Bone marrow (tissue), 2 donors: Measurements from ENCODE around the gene BTG4.

Source experiments
- DNase-seq, 2 donors: peaks; one replicate each; lab custom pipeline; 2025; lab: John Stamatoyannopoulos, UW

BTG4 gene

GRCh38 chr11:111537336-111537860 lies 25.2 kb upstream of the BTG4 start:
- no peak for DNase-seq

GRCh38 chr11:111535281-111535680 lies 23.1 kb upstream of the BTG4 start:
- no peak for DNase-seq

- DNase-seq = no peak
Observed at GRCh38 chr11:111532365-111532709, 20.2 kb upstream of the BTG4 start.

- peak in 1 of 2 donors; percentile 66 for DNase-seq
Observed at GRCh38 chr11:111531687-111532364, 19.6 kb upstream of the BTG4 start.

- no peak for DNase-seq
Observed at GRCh38 chr11:111531136-111531535, 18.9 kb upstream of the BTG4 start.

DNA sequence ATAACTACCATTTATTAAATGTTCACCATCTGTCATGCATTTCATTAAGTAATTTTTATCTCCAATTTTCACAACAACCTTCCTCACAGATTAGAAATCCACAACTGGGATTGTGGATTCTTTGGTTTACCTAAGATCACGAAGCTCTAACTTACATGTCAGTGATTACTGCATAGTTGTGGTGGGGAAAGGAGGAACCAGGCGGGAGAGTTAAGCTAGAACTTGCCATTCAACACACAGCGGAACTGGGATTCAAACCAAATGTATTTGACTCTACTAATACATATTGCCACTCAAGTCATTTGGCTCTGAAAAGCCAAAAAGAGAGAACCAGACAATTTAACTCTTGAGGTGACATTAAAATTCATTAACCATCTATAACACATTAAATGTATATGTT lies 17.9 kb upstream of the BTG4 start:
- no peak for DNase-seq

DNA sequence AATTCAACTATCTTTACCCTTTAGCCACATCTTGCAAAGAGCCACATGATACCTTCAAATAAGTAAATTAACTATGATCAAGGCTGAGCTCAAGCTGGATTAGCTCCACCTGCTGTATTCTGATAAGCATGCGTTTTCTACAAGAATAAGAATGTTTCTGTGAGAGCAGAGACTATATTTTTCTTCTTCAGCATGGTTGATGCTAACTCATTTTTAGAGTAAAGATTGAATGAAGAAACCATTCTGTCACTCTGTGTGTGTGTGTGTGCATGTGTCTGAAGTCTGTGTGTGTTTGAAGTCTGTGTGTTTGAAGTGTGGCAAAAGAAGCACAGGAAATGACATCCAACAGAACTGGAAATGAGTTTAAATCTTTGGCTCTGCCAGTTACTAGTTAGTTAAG lies 16.4 kb upstream of the BTG4 start:
- no peak for DNase-seq

- no peak for DNase-seq
Observed at GRCh38 chr11:111527279-111527678, 15.1 kb upstream of the BTG4 start.

GRCh38 chr11:111526501-111526900 lies 14.3 kb upstream of the BTG4 start:
- no peak for DNase-seq

- DNase-seq = no peak
Observed at GRCh38 chr11:111525456-111525855, 13.3 kb upstream of the BTG4 start.

- DNase-seq = no peak
Observed at GRCh38 chr11:111524056-111524455, 11.9 kb upstream of the BTG4 start.

DNA sequence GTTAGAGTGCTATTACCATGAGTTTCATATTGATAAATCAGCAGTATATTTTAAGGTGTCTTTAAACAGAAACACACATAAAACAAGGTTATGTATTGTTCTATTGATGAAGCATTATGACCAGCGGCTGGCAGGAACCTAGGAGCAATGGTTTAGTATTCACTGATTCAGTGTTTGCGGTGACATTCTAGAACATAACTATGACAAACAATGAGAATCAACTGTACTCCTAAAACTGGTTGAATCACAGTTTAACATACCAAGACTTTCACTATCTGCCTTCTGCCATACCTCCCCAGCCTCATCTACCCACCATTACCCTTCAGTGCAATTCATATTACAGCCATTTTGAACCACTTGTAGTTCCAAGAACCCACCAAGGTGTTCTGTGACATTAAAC lies 11.2 kb upstream of the BTG4 start:
- DNase-seq = no peak

DNA sequence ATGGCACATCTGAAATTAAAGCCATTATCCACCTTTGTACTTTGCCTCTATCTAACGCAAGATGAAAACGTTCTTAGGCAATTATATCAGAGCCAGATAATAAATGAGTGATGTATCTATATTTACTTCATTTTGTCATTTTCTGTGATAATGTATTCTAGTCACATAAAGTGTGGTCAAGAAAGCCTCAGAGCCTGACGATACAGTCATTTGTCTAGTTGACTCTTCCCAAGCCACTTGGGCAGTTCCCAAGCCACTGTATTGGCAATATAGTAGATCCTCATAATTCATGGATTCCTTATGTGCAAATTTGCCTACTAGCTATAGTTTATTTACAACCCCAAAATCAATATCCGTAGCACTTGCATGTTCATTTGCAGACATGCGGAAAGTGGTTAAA lies 10.2 kb upstream of the BTG4 start:
- no peak for DNase-seq

DNA sequence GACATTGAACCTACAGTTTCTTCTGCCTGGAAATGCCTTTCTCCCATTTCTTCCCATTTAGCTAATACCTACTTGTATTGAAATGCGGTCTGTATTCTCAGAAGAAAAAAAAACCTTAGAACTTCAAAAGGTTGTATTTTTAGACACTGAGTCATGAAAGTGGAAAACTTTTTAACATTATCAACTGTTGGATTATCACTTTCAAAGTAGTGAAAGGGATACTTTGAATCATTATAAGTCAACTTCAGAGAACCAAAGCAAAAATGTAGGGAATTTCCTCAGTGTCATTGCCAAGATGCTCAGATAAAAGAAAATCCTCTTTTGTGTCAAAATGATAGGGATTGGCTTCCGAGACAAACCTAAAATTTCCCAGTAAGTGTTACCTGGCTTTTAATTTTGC lies 8.9 kb upstream of the BTG4 start:
- no peak for DNase-seq

- DNase-seq = no peak
Observed at GRCh38 chr11:111520560-111520959, 8.4 kb upstream of the BTG4 start.

DNA sequence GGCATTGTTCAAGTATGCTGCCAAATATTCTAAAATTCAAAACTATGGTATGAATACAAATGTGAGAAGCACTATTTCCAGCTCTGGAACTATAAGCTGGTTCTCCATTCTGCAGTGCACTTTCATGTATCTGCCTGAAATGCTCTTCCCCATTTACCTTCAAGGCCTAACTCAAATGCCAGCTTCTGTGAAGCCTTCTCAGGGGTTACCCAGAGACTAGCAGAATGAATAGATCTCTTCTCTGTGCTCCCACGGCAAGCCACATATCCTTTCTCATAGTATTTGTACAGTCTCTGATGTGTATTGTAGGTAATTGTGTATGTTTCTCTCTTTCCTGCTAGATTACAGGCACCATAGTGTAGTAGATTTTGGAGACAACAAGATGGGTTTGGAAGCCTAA lies 6.5 kb upstream of the BTG4 start:
- no peak for DNase-seq

- no peak for DNase-seq
Observed at GRCh38 chr11:111515591-111515990, 3.4 kb upstream of the BTG4 start.

GRCh38 chr11:111514216-111515031 lies 2.2 kb upstream of the BTG4 start, which contains the start of gene HOATZ:
Gene HOATZ (plus strand): TSS chr11:111514778. CDS start chr11:111514785, 7 bp downstream.
- no peak for DNase-seq

DNA sequence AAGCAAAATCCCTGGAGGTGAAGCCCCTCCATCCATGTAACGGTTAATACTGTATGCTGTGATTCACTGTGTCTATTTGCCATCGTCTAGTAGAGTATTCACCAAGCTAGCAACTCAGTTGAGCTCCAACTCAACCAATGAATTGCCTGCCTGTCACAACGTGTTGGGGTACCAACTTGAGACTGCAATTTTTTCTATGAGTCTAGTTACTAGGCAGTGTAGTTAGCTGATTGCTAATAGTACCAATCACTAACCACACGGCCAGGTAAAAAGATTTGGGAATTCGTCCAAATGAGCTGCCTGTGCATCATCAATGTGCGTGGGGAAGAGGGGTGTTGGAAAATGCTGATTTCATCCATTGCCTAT lies 1.0 kb upstream of the BTG4 start:
- DNase-seq = no peak

DNA sequence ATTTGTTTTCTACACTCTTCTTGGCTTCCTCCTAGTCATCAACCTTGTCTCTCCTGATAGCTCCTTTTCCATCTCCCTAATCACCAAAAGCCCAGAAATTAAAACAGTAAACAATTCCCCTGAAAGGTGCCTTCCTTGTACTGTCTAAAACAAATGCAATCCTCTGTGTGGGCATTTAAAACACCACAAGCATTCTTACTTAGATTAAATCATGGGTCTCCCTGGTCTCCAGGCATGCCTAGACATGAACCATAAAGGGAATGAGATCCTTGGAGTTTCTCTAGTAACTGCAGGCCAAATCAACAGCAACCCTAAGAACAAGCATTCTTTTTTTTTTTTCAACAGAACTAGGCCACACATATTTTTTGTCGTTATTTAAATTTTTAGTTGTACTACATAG lies 1.9 kb downstream of the BTG4 start:
- no peak for DNase-seq

- DNase-seq = no peak
Observed at GRCh38 chr11:111502611-111503010, 9.6 kb downstream of the BTG4 start.

GRCh38 chr11:111500481-111500880 lies 11.7 kb downstream of the BTG4 start:
- DNase-seq = no peak

DNA sequence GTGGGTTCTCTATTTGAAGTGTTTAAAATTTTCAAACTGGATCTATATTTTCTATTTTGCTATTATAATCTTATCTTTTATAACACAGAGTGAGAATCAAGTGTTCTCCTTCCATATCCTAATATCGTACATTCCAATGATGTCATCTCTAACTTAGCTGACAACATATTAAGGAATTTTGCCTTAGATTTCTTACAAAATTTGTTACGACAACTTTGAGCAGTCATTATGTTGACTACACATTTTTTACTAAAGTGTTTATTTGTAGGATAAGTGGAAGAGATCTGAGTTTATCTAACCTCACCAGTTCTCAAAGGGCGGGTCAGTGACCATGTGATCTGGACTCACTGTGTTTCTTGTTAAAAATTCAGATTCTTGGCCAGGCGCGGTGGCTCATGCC lies 12.7 kb downstream of the BTG4 start:
- DNase-seq = no peak

- DNase-seq = no peak
Observed at GRCh38 chr11:111494040-111494439, 18.1 kb downstream of the BTG4 start.
